SIG-M5 treated with dmso at 0.1 percent for 504 hours (cell line): ENCODE measurements around the gene LRMDA.
"Not testable (repeated sequence)": the region's sequence is repeated elsewhere in the genome, so short reads cannot be mapped to it uniquely, and the experiment has no call there.

ENCODE experiments used
- DNase-seq: peaks from one replicate; lab custom pipeline; 2025; ENCODE audit not compliant: unreplicated experiment; lab: John Stamatoyannopoulos, UW

LRMDA gene

DNA sequence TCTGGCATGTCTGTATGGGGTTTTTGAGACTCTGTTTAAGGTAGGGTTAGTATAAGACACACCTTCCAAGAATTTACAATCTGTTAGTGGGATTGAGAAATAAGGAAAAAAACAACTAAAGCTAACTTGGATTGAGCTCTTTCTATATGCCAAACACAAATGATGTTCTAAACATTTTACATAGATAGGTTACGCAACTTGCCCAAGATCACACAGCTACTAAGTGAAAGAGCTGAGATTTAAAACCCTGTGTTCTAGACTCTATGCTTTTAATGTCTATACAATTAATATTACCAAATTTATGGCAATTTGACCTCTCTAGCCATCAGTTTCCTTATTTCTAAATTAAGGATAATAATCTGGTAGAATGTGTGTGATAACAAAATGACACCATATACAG is 1056.2 kb downstream of the LRMDA start:
- no peak for DNase-seq

DNA sequence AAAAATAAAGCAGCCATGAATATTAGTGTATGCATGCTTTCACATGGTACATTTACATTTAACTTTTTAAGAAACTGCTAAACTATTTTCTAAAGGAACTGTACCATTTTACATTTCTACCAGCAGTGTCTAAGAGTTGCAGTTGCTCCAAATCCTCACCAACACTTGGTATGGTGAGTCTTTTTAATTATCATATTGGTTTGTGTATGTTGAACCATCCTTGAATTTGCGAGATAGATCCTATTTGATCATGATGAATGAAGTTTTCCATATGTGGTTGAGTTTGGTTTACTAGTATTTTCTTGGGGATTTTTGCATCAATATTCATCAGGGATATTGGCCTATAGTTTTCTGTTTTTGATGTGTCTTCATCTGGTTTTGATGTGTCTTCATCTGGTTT is 1057.2 kb downstream of the LRMDA start:
- no peak for DNase-seq

DNA sequence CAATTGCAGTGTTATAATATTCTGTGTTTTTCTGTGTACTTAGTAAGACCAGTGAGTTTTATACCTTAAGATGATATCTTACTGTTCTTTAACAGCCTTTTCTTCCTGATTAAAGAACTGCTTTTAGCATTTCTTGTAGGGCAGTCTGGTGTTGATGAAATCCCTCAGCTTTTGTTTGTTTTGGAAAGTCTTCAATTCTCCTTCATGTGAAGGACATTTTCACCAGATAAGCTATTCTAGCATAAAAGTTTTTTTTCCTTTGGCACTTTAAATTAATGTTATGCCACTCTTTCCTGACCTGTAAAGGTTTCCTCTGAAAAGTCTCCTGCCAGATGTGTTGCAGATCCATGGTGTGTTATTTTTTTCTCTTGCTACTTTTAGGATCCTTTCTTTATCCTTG is 1059.8 kb downstream of the LRMDA start:
- DNase-seq, result no peak

DNA sequence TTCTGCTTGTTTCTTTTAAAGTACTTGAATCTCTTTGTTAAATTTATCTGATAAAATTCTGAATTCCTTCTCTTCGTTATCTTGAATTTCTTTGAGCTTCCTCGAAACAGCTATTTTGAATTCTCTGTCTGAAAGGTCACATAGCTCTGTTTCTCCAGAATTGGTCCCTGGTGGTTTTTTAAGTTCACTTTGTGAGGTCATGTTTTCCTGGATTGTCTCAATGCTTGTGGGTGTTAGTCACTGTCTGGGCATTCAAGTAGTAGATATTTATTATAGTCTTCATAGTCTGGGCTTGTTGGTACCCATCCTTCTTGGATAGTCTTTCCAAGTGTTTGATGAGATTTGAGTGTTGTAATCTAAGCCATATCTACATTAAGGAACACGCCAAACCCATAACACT is 1060.6 kb downstream of the LRMDA start:
- no peak for DNase-seq

DNA sequence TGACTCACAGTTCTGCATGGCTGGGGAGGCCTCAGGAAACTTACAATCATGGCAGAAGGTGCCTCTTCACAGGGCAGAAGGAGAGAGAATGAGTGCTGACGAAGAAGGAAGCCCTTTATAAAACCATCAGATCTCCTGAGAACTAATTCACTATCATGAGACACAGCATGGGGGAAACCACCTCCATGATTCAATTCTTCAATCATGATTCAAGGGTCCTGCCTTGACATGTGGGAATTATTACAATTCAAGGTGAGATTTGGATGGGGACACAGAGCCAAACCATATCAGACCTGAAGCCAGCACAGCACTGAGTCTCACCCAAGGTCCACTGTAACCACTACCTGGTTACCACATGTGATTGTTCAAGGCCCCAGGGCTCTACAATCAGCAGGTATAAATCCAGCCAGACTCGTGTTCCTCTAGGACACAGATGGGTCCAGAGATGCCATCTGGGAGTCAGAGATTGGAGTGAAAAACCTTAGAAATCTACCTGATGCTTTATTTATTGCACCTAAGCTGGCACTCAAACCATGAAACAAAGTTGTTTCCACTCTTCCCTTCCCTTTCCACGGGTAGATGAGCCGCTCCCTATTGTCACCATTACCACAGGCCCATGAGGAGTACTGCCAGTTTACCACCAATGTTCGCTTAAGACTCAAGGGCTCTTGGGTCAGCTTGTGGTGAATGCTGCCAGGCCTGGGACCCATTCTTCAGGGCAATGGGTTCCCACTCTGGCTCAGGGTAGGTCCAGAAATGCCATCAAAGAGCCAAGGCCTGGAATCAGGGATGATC is 1061.5 kb downstream of the LRMDA start:
- DNase-seq, result no peak

- no peak for DNase-seq
Observed at GRCh38 chr10:76497666-76498065, 1066.2 kb downstream of the LRMDA start.

DNA sequence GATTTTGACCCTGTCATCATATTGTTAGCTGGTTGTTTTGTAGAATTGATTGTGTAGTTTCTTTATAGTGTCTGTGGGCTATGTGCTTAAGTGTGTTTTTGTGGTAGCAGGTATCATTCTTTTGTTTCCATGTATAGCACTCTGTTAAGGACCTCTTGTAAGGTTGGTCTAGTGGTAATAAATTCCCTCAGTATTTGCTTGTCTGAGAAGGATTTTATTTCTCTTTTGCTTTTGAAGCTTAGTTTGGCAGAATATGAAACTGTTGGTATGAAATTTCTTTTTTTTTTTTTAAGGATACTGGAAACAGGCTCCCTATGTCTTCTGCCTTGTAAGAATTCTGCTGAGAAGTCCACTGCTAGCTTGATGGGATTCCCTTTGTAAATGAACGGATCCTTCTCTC is 1073.4 kb downstream of the LRMDA start:
- no peak for DNase-seq

DNA sequence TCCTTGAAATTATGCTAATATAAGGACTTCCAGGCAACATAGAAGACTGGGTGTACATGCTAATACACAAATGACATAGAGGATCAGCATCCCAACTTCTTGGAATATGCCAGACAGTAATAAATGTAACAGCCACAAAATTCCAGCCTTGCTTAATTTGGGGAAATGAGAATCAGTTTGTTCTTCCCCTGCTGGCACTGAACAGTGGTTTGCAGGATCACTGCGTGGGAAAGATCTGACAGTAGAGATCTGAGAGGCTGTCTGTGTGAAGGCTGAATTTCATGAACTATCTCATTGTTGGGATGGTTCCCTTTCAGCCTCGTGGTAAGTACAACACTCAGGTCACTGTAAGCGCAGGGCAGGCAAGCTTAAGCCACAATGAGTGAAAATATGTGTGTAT is 1078.0 kb downstream of the LRMDA start:
- DNase-seq, result no peak

DNA sequence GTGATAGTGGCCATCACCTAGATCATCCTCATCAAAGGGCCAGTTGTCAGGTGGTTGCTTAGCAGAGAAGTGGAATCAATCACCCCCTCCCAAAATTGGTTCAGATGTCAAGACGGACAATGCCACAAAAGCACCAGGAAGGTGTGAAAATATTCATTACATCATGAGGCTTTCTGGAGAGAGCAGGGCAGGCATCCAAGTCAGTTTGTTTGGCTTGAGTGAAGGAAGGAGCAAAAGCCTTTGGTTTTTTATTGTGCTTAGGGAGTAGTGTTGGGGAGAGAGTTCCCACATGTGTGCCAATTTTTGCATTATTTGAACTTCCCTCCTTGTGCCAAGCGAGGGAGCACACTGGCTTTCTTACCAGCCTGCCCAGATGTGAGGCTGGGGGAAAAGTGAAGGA is 1082.9 kb downstream of the LRMDA start:
- DNase-seq, result no peak

GRCh38 chr10:76514869-76515268 is 1083.4 kb downstream of the LRMDA start:
- no peak for DNase-seq

DNA sequence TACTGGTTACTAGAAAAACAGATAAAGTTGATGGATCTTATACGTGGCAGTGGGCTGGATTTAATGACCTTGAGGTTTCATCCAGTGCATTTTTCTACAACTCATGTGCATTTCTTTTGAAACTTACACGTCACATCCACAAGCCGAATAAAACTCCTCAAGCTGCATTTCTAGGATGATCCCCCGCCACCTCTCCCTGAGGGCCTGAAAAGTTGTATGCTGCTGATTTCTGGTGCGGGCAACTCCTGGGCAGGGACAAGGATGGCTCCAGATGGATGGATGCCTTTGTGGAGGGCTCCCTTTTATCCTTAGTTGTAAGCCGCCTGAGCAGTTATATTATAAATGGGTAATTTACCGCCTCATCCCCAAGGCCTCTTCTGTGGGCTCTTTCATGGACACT is 1091.1 kb downstream of the LRMDA start:
- DNase-seq, result no peak

- DNase-seq, result no peak
Observed at GRCh38 chr10:76523246-76523645, 1091.8 kb downstream of the LRMDA start.

DNA sequence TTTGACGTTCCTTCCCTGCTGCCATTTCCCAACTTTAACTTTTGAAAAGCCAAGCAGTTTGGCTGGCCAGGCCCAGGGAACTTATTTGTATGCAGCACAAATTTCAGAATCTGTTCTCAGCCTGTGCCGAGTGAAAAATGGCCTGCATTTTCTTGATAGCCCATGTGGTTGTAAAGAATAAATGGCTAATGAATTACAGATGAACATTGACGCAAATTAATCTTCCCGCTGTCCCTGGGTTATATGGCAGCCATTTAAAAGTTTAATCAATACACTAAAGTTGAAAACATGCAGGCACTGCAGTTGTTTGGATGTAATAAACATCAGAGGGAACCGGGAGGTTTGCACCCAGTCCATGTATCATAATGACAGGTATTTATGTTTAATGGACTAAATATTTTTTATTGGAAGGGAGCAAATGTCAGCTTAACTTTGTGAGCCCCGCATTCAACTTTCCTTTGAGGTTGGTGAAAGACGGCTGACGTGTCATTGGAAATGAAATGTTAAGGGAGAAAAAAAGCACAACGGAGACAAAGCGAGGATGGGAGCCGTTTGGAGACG is 1092.4 kb downstream of the LRMDA start:
- no peak for DNase-seq

GRCh38 chr10:76526833-76527232 is 1095.4 kb downstream of the LRMDA start:
- DNase-seq, result not testable (repeated sequence)

DNA sequence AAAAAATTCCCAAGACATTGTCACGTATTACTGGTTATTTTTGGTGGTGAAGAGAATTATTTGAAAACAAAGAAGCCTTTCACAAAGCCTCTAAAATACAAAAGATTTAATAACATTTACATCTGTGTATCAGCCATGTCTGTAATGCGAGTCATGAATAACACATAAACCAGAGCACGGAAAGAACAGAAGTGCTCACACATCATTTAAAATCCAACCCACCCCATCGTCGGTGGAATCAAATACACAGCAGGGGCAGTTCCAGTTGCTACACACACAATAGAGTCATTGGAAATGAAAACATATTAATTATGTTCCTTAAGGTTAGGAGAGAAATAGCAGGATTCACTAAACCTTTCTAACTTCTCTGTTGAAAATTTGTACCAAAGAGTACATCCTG is 1108.9 kb downstream of the LRMDA start:
- no peak for DNase-seq

GRCh38 chr10:76540786-76541185 is 1109.4 kb downstream of the LRMDA start:
- DNase-seq, result no peak

DNA sequence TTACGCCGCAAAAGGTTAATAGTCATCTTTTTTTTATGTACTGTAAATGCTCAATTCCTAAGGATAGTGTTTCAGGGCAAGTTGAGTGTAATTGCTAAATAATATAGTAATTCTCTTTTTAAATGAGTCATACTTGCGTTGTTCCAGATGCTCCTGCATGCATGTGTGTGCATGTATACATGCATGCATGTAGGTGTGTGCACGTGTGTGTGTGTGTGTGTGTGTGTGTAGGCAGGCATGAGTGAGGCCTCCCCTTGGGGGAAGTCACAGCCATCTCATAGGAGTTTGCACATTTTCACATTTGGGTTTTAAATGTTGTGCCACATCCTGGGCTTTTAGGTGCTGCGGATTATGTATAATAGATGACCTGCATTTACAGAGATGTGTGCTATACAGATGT is 1110.4 kb downstream of the LRMDA start:
- DNase-seq, result no peak

- no peak for DNase-seq
Observed at GRCh38 chr10:76542307-76542930, 1111.0 kb downstream of the LRMDA start.

GRCh38 chr10:76543655-76544054 is 1112.2 kb downstream of the LRMDA start:
- no peak for DNase-seq

- no peak for DNase-seq
Observed at GRCh38 chr10:76544789-76545188, 1113.4 kb downstream of the LRMDA start.

GRCh38 chr10:76546411-76546810 is 1115.0 kb downstream of the LRMDA start:
- no peak for DNase-seq

DNA sequence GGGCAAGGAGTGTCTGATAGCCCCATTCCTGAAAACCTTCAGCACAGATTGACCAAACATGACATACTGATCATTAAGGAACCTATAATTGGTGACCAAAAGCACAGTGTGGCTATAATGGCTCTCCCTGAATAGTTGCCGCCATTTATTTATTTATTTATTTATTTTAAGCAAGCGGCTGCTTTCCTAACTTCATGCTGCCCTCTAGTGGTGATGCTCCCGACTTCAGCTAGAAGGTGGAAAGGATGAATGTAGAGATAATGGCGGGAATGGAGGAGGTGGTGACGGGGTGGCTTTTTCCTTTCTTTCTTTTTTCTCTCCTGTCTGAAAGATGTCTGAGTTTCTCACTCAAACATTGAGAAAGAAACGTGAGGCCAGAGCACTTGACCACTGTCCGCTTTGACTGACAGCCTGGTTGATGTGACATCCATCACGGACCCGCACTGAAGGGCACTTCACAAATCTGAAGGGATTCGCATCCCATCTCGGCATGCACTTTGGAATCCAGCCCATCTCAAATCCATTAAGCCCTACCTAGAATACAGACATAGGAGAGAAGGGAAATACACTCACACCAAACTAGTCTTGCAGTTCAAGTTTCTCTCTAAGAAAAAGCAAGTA is 1116.0 kb downstream of the LRMDA start:
- peak; percentile 73 for DNase-seq
